HepG2 (cell line): ENCODE results near the gene GCN1. TPM values are rescaled to one million over a fixed set of nuclear protein-coding genes. Genes with fewer than 3 reads are reported as not detected.

Experiments
- ATAC-seq: fragments of 200-7000 bp; cut with Tn5 transposase; 3 replicates; pipeline ENCODE4 v1.9.1; 2020; ENCODE audit warnings: mild to moderate bottlenecking, moderate library complexity
- BruUV-seq: library from RNA; stranded (reverse); fragments of 400-500 nt; replicated peaks from 2 replicates; lab custom pipeline; 2021; lab: Mats Ljungman, UMichigan
- CTCF ChIA-PET: fragments of 300-600 bp; formaldehyde crosslinking; extraction: SDS; loops from one replicate; lab custom pipeline; 2021; ENCODE audit warnings: low total read pairs, inconsistent platforms, low intra/inter-chr PET ratio; lab: Yijun Ruan, JAX
- POLR2A ChIA-PET: fragments of 350-600 bp; sonication (Branson Sonifier 250); formaldehyde crosslinking; loops from one replicate; lab custom pipeline; 2020; ENCODE audit warnings: antibody characterized with exemption, inconsistent platforms; lab: Yijun Ruan, JAX
- DNase-seq: peaks from one replicate; pipeline ENCODE4 v3.0.0-alpha.2; 2015; ENCODE audit warnings: low spot score
- FAIRE-seq: peaks from 3 replicates; lab custom pipeline; 2011; peaks lifted over from hg19 to GRCh38; lab: Jason Lieb, UNC
- H2AFZ ChIP-seq: one replicate; pipeline ENCODE4 v1.6.1; 2011; ENCODE audit warnings: low read length, inconsistent platforms
- H3K27ac ChIP-seq: fragments of 300-600 bp; 3 replicates; pipeline ENCODE4 v1.8.0; 2011; ENCODE audit warnings: mixed run types, mild to moderate bottlenecking, mixed read lengths, low read length, inconsistent platforms; ENCODE audit not compliant: insufficient read depth; ENCODE audit errors: extremely low read length
- H3K27me3 ChIP-seq, 2 experiments: fragments of 200-600 bp in 1 of 2; 2 replicates in 1 of 2; 3 replicates in 1 of 2; pipeline versions ENCODE4 v1.6.0 to v1.8.0; 2011; ENCODE audit warnings: low read length in 2 of 2, mild to moderate bottlenecking in 2 of 2, moderate library complexity in 2 of 2, inconsistent platforms in 1 of 2; ENCODE audit not compliant: insufficient read depth in 2 of 2, control insufficient read depth in 1 of 2
- H3K36me3 ChIP-seq, 2 experiments: fragments of 200-600 bp in 1 of 2; replicated peaks in 1 of 2; 2 replicates in 1 of 2; 3 replicates in 1 of 2; pipeline versions ENCODE4 v1.5.1 to v1.8.0; 2011; ENCODE audit warnings: low read length in 2 of 2, inconsistent platforms in 1 of 2; ENCODE audit not compliant: insufficient read depth in 2 of 2, control insufficient read depth in 1 of 2
- H3K4me1 ChIP-seq: 2 replicates; pipeline ENCODE4 v1.5.1; 2012; ENCODE audit warnings: low read length, inconsistent platforms; ENCODE audit not compliant: insufficient read depth
- H3K4me2 ChIP-seq: 2 replicates; pipeline ENCODE4 v1.6.0; 2011; ENCODE audit warnings: low read depth, low read length, inconsistent platforms
- H3K4me3 ChIP-seq, 3 experiments: fragments of 200-600 bp in 1 of 3; sonication (generic), shearing (Covaris generic) in 1 of 3; replicated peaks in 1 of 3; 2 replicates each; pipeline ENCODE4 v1.5.1; 2011 to 2016; ENCODE audit warnings: low read length in 3 of 3, inconsistent platforms in 2 of 3, low read depth in 2 of 3, mild to moderate bottlenecking in 2 of 3, control low read depth in 1 of 3, mixed read lengths in 1 of 3; ENCODE audit not compliant: insufficient read depth in 1 of 3
- H3K79me2 ChIP-seq: one replicate; pipeline ENCODE4 v1.6.1; 2011; ENCODE audit warnings: low read length, inconsistent platforms; ENCODE audit not compliant: insufficient read depth
- H3K9ac ChIP-seq: 2 replicates; pipeline ENCODE4 v1.6.0; 2011; ENCODE audit warnings: mild to moderate bottlenecking, low read depth, low read length, inconsistent platforms; ENCODE audit not compliant: insufficient read depth
- H3K9me3 ChIP-seq: 2 replicates; pipeline ENCODE4 v1.5.1; 2012; ENCODE audit warnings: mild to moderate bottlenecking, low read length
- H4K20me1 ChIP-seq: 2 replicates; pipeline ENCODE4 v1.6.0; 2011; ENCODE audit warnings: inconsistent platforms, mild to moderate bottlenecking, low read length, moderate library complexity; ENCODE audit not compliant: insufficient read depth
- BRD4 ChIP-seq: sonication (generic); formaldehyde crosslinking; IDR thresholded peaks from 2 replicates; pipeline ENCODE4 v1.4.0; 2020; ENCODE audit warnings: missing genetic modification reagents
- CENPBD1 ChIP-seq: sonication (generic); formaldehyde crosslinking; IDR thresholded peaks from 2 replicates; pipeline ENCODE4 v1.8.0; 2022; ENCODE audit warnings: missing genetic modification reagents, low read depth, mild to moderate bottlenecking, borderline replicate concordance
- EEA1 ChIP-seq: sonication (generic); formaldehyde crosslinking; IDR thresholded peaks from 2 replicates; pipeline ENCODE4 v1.5.1; 2020; ENCODE audit warnings: mild to moderate bottlenecking, missing genetic modification reagents, borderline replicate concordance
- FOXA3 ChIP-seq: IDR thresholded peaks from 2 replicates; pipeline ENCODE4 v1.6.1; 2016; ENCODE audit warnings: missing genetic modification reagents, missing compliant biosample characterization
- GATAD2A ChIP-seq: IDR thresholded peaks from 2 replicates; pipeline ENCODE4 v1.6.1; 2016
- HDAC1 ChIP-seq: sonication (generic); formaldehyde crosslinking; IDR thresholded peaks from 2 replicates; pipeline ENCODE4 v1.5.1; 2020; ENCODE audit warnings: mild to moderate bottlenecking, missing genetic modification reagents
- NR3C1 ChIP-seq: sonication (generic); formaldehyde crosslinking; IDR thresholded peaks from 2 replicates; pipeline ENCODE4 v1.4.0; 2020; ENCODE audit warnings: missing genetic modification reagents
- PRDM10 ChIP-seq: sonication (generic); formaldehyde crosslinking; IDR thresholded peaks from 2 replicates; pipeline ENCODE4 v1.4.0; 2020; ENCODE audit warnings: low read depth, missing genetic modification reagents
- SNRNP70 ChIP-seq: fragments of 200-400 bp; formaldehyde crosslinking; IDR thresholded peaks from 2 replicates; pipeline ENCODE4 v1.6.1; 2017; ENCODE audit warnings: mild to moderate bottlenecking, low read depth, low read length, moderate library complexity
- SP140L ChIP-seq: sonication (generic); formaldehyde crosslinking; IDR thresholded peaks from 2 replicates; pipeline ENCODE4 v1.4.0; 2020; ENCODE audit warnings: missing genetic modification reagents, borderline replicate concordance
- ZFP41 ChIP-seq: sonication (generic); formaldehyde crosslinking; IDR thresholded peaks from 2 replicates; pipeline ENCODE4 v1.4.0; 2020; ENCODE audit warnings: mild to moderate bottlenecking, missing genetic modification reagents, borderline replicate concordance
- ZNF18 ChIP-seq: sonication (generic); formaldehyde crosslinking; IDR thresholded peaks from 2 replicates; pipeline ENCODE4 v1.8.0; 2022; ENCODE audit warnings: mild to moderate bottlenecking, missing genetic modification reagents; ENCODE audit not compliant: insufficient replicate concordance
- ZNF205 ChIP-seq: IDR thresholded peaks from 2 replicates; pipeline ENCODE4 v1.6.1; 2018; ENCODE audit warnings: missing biosample characterization, missing genetic modification reagents
- ZNF224 ChIP-seq: sonication (generic); formaldehyde crosslinking; IDR thresholded peaks from 2 replicates; pipeline ENCODE4 v1.5.0; 2020; ENCODE audit warnings: mild to moderate bottlenecking, missing genetic modification reagents
- ZNF260 ChIP-seq: sonication (generic); formaldehyde crosslinking; IDR thresholded peaks from 2 replicates; pipeline ENCODE4 v1.4.0; 2020; ENCODE audit warnings: missing genetic modification reagents, low read depth, mild to moderate bottlenecking, borderline replicate concordance
- ZNF275 ChIP-seq: sonication (generic); formaldehyde crosslinking; IDR thresholded peaks from 2 replicates; pipeline ENCODE4 v1.8.0; 2022; ENCODE audit warnings: missing genetic modification reagents, mild to moderate bottlenecking, inconsistent platforms, borderline replicate concordance
- ZNF354B ChIP-seq: sonication (generic); formaldehyde crosslinking; IDR thresholded peaks from 2 replicates; pipeline ENCODE4 v1.8.0; 2022; ENCODE audit warnings: mild to moderate bottlenecking, missing genetic modification reagents
- ZNF572 ChIP-seq: sonication (generic); formaldehyde crosslinking; IDR thresholded peaks from 2 replicates; pipeline ENCODE4 v1.5.1; 2020; ENCODE audit warnings: mild to moderate bottlenecking, missing genetic modification reagents
- ZNF670 ChIP-seq: sonication (generic); formaldehyde crosslinking; IDR thresholded peaks from 2 replicates; pipeline ENCODE4 v1.8.0; 2022; ENCODE audit warnings: mild to moderate bottlenecking, missing genetic modification reagents, borderline replicate concordance
- WGBS: methylation state at CpG from one replicate; pipeline ENCODE4 v1.1.6; 2017; ENCODE audit warnings: low lambda C conversion rate; 5-methylcytosine and 5-hydroxymethylcytosine counted together
- in situ Hi-C: cut with HindIII; loops from 2 replicates; pipeline ENCODE4 v1.10.0; 2017; ENCODE audit warnings: low pct_unique_long_range_greater_than_20kb; ENCODE audit not compliant: extremely low pct_ligation_motif_present
- intact Hi-C: fragments of 100-400 bp; cut with micrococcal nuclease; formaldehyde crosslinking; loops from one replicate; pipeline ENCODE4 v1.10.0; 2022; ENCODE audit not compliant: unreplicated experiment
- polyA plus RNA-seq, 8 experiments: library from polyadenylated mRNA; depleted of rRNA in 3 of 8; stranded (reverse) in 7 of 8; unstranded in 1 of 8; fragments of >200 nt; fragmentation: Illumina TruSeq in 4 of 8; extraction: Trizol in 4 of 8; gene quantifications; 2 replicates each; pipeline versions ENCODE4 v1.2.1 to v1.2.3, GENCODE V29; 2011 to 2016; ENCODE audit warnings: low read depth in 4 of 8, missing spikeins in 1 of 8, mixed read lengths in 1 of 8; ENCODE audit not compliant: insufficient read depth in 1 of 8
- total RNA-seq, 5 experiments: library from RNA; depleted of rRNA; stranded (reverse); fragments of >200 nt; fragmentation: Illumina TruSeq; extraction: Trizol; gene quantifications; 2 replicates each; pipeline ENCODE4 v1.2.3, GENCODE V29; 2016; ENCODE audit warnings: low read depth in 1 of 5

Gene GCN1
- total and polyA plus RNA-seq, 2 of the 13 experiments (the other 11 are each of a cell fraction or from before 2014, with no cell fraction given), result 58.2 to 83.0 TPM

GRCh38 chr12:120106151-120106550, 88.4 kb downstream of the GCN1 start (continued):
- TF ChIP-seq CENPBD1 (CRISPR knock-in tag), result no peak
- no peak for TF ChIP-seq ZFP41
- TF ChIP-seq HDAC1 (CRISPR knock-in tag), result no peak
- no peak for TF ChIP-seq ZNF354B
- no peak for TF ChIP-seq SNRNP70
- no peak for TF ChIP-seq NR3C1 (CRISPR knock-in tag)
- no peak for TF ChIP-seq PRDM10 (CRISPR knock-in tag)

GRCh38 chr12:120103371-120103770, 91.1 kb downstream of the GCN1 start:
- Histone ChIP-seq H3K9me3 (no peaks in the 10 kb centered on the region), H3K4me1 (no peaks in the 10 kb centered on the region), H3K4me3 (no peak overlapping the region), H3K27me3 (no peaks in the 10 kb centered on the region), H3K79me2 (peaks cover 31% of the 10 kb centered on the region), H3K9ac (no peak overlapping the region), H3K27ac (no peak overlapping the region), H4K20me1 (peaks cover 14% of the 10 kb centered on the region; the same call in 1 of the 2 replicates), H2AFZ (no peak overlapping the region), H3K4me2 (no peak overlapping the region), H3K36me3 (peaks cover 26 to 61% of the 10 kb centered on the region in 2 experiments; a peak in 4 of 5 replicates)
- WGBS, result 95% methylated on average over 5 of the region's 13 CpGs
- in situ Hi-C loops (no loop called here), intact Hi-C loops (no loop called here)
- BruUV-seq, result no TSS peak
- no peak for ATAC-seq
- ChIA-PET POLR2A (no interaction called here), CTCF (no interaction called here)
- DNase-seq, result no peak
- no peak for FAIRE-seq
- TF ChIP-seq ZNF224 (CRISPR knock-in tag), result no peak
- no peak for TF ChIP-seq ZNF275
- no peak for TF ChIP-seq BRD4 (CRISPR knock-in tag)
- no peak for TF ChIP-seq ZNF18 (CRISPR knock-in tag)
- no peak for TF ChIP-seq EEA1 (CRISPR knock-in tag)
- TF ChIP-seq ZNF205, result no peak
- no peak for TF ChIP-seq FOXA3
- no peak for TF ChIP-seq SP140L
- TF ChIP-seq ZNF572 (CRISPR knock-in tag), result no peak
- TF ChIP-seq GATAD2A (CRISPR knock-in tag), result no peak
- TF ChIP-seq ZNF260, result no peak
- TF ChIP-seq ZNF670, result no peak
